Omental fat pad (tissue), 4 donors: ENCODE results near the gene PPIB. TPM values are rescaled to one million over a fixed set of nuclear protein-coding genes. Genes with fewer than 3 reads are reported as not detected.

Source experiments
- ATAC-seq: fragments of 150-250 bp; one replicate; pipeline ENCODE4 v1.9.1; 2016; ENCODE audit warnings: mild to moderate bottlenecking, moderate library complexity; ENCODE audit not compliant: low FRiP score
- DNase-seq: peaks from one replicate; pipeline ENCODE4 v3.0.0-alpha.2; 2019; ENCODE audit warnings: low spot score
- CTCF ChIP-seq, 3 donors: fragments of 450-650 bp; IDR thresholded peaks; one replicate each; pipeline ENCODE4 v1.5.1; 2016 to 2017; ENCODE audit warnings: antibody characterized with exemption in 3 of 3, mild to moderate bottlenecking in 3 of 3, moderate library complexity in 2 of 3
- total RNA-seq, 4 donors: library from RNA; depleted of rRNA; stranded (reverse); fragments of >200 nt; gene quantifications; one replicate each; pipeline ENCODE4 v1.1.0, GENCODE V29; 2016

PPIB gene
- total RNA-seq, 4 donors from 2014 or later = 244 to 431 (median 373) TPM

- no peak for ATAC-seq
- DNase-seq = no peak
- TF ChIP-seq CTCF (IDR thresholded peaks at IDR 0.05) = no peak
These were observed 16.3 kb downstream of the PPIB start for GRCh38 chr15:64146520-64146884.

- TF ChIP-seq CTCF (IDR thresholded peaks at IDR 0.05) = no peak
- ATAC-seq (no peak), DNase-seq (no peak)
These were observed 16.8 kb downstream of the PPIB start for GRCh38 chr15:64146041-64146440.

GRCh38 chr15:64144565-64145281, 18.1 kb downstream of the PPIB start:
- no peak for ATAC-seq
- DNase-seq = no peak
- TF ChIP-seq CTCF (IDR thresholded peaks at IDR 0.05) = no peak

- no peak for TF ChIP-seq CTCF (IDR thresholded peaks at IDR 0.05)
- DNase-seq = no peak
These were observed 18.6 kb downstream of the PPIB start for GRCh38 chr15:64144192-64144564.

GRCh38 chr15:64143276-64143675, 19.5 kb downstream of the PPIB start:
- no peak for DNase-seq
- no peak for TF ChIP-seq CTCF (IDR thresholded peaks at IDR 0.05)
- no peak for ATAC-seq

More at GRCh38 chr15:64144192-64144564, 18.6 kb downstream of the PPIB start:
- no peak for ATAC-seq

- no peak for ATAC-seq
These were observed 20.9 kb downstream of the PPIB start for GRCh38 chr15:64141798-64142512.

More at GRCh38 chr15:64141798-64142512, 20.9 kb downstream of the PPIB start:
- no peak for DNase-seq
- no peak for TF ChIP-seq CTCF (IDR thresholded peaks at IDR 0.05)
